Tibial artery (tissue), 4 donors: ENCODE measurements around the gene ODC1.

Experiments used
- DNase-seq, 2 donors: peaks; one replicate each; pipeline ENCODE4 v3.0.0-alpha.2; 2019
- H3K27ac ChIP-seq, 2 donors: fragments of 200-600 bp; sonication (generic) in 1 of 2; 1 replicate in 1 of 2; 2 replicates in 1 of 2; pipeline ENCODE4 v1.5.1; 2018 to 2019; ENCODE audit warnings: mild to moderate bottlenecking in 1 of 2
- H3K27me3 ChIP-seq, 2 donors: fragments of 200-600 bp; sonication (generic) in 1 of 2; one replicate each; pipeline versions ENCODE4 v1.5.1 to v1.6.0; 2016 to 2019
- H3K36me3 ChIP-seq, 3 donors: fragments of 200-600 bp; sonication (generic) in 2 of 3; one replicate each; pipeline ENCODE4 v1.5.1; 2016 to 2019; ENCODE audit warnings: mild to moderate bottlenecking in 2 of 3
- H3K4me1 ChIP-seq, 4 donors: fragments of 200-600 bp; sonication (generic) in 2 of 4; 1 replicate in 3 of 4; 2 replicates in 1 of 4; pipeline ENCODE4 v1.5.1; 2016 to 2019
- H3K4me3 ChIP-seq, 2 donors: fragments of 200-600 bp; sonication (generic) in 1 of 2; 1 replicate in 1 of 2; 2 replicates in 1 of 2; pipeline ENCODE4 v1.5.1; 2018 to 2019; ENCODE audit warnings: mild to moderate bottlenecking in 2 of 2
- H3K9me3 ChIP-seq, 3 donors: fragments of 200-600 bp; sonication (generic) in 1 of 3; one replicate each; pipeline ENCODE4 v1.5.1; 2016 to 2019
- intact Hi-C: fragments of 100-400 bp; cut with DNase I; formaldehyde crosslinking; loops from one replicate; pipeline ENCODE4 v1.15.0; 2023; ENCODE audit warnings: low total_unique reads
- TF ChIP-seq, protein P1 (sequence below), 2 experiments: fragments of 200-600 bp in 1 of 2; fragments of 450-650 bp in 1 of 2; IDR thresholded peaks; one replicate each; pipeline ENCODE4 v1.5.1; 2017 to 2019; ENCODE audit warnings: antibody characterized with exemption in 2 of 2, mild to moderate bottlenecking in 1 of 2, moderate library complexity in 1 of 2

Gene ODC1

DNA sequence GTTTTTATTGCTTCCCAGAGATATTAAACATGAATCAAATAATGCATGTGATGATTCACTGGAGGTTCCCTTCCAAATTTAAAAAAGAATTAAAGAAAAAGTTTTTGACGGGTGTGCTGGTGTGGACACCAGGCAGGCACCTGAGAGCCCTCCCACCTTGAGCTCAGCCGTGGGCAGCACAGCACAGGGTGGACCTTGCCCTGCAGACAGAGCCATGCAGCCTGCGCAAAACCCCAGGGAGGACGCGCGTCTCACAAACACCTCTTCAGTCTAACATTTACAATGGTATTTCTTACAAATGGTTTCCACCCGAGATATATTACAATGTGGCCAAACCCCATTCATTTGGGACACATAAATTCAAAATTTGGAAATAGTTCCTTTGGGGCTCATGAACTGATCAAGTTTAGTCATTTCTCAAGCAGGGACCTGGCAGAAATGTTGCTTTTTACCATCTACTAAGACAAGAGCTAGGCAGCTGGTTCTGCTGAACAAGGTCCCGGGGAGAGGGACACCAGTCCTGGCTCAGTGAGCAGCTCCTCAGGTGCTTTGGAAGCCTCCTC is 45.4 kb downstream of the ODC1 start:
- Histone ChIP-seq H3K9me3 (no peaks in the 10 kb centered on the region), H3K27me3 (no peaks in the 10 kb centered on the region), H3K4me3 (no peak overlapping the region), H3K4me1 (peaks cover 12 to 48% (median 37%) of the 10 kb centered on the region in 4 donors), H3K36me3 (no peaks in the 10 kb centered on the region), H3K27ac (no peak overlapping the region)
- no peak for DNase-seq
- TF ChIP-seq, protein P1, sequence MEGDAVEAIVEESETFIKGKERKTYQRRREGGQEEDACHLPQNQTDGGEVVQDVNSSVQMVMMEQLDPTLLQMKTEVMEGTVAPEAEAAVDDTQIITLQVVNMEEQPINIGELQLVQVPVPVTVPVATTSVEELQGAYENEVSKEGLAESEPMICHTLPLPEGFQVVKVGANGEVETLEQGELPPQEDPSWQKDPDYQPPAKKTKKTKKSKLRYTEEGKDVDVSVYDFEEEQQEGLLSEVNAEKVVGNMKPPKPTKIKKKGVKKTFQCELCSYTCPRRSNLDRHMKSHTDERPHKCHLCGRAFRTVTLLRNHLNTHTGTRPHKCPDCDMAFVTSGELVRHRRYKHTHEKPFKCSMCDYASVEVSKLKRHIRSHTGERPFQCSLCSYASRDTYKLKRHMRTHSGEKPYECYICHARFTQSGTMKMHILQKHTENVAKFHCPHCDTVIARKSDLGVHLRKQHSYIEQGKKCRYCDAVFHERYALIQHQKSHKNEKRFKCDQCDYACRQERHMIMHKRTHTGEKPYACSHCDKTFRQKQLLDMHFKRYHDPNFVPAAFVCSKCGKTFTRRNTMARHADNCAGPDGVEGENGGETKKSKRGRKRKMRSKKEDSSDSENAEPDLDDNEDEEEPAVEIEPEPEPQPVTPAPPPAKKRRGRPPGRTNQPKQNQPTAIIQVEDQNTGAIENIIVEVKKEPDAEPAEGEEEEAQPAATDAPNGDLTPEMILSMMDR (IDR thresholded peaks at IDR 0.05) = no peak
- intact Hi-C loops = no loop called here

DNA sequence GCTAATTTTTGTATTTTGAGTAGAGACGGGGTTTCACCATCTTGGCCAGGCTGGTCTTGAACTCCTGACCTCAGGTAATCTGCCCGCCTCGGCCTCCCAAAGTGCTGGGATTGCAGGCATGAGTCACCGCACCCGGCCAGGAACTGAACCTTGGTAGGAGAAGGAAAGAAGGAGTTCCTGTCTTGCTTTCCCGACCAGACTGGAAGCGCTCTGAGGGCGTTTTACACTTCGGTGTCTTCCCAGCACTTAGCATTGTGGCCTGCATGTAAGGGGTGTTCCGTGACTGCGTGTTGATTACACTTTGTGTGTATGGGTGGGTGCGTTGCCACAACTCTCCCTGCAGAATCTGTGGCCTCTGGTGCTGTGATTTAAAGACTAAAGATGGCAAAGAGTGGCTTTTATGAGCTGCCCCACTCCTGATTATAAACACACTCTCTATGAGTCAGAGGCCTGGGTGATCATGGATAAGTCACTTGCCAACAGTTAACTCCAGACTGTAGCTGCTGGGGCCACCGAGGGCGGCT is 46.0 kb downstream of the ODC1 start:
- no peaks in the 10 kb centered on the region for H3K36me3 ChIP-seq
- intact Hi-C loops = no loop called here
- no peak for DNase-seq
- H3K27ac ChIP-seq = no peak overlapping the region
- H3K27me3 ChIP-seq = no peaks in the 10 kb centered on the region
- peaks cover 12 to 42% (median 33%) of the 10 kb centered on the region in 4 donors for H3K4me1 ChIP-seq
- no peak overlapping the region for H3K4me3 ChIP-seq
- no peaks in the 10 kb centered on the region for H3K9me3 ChIP-seq
- TF ChIP-seq, protein P1 (IDR thresholded peaks at IDR 0.05) = no peak

DNA sequence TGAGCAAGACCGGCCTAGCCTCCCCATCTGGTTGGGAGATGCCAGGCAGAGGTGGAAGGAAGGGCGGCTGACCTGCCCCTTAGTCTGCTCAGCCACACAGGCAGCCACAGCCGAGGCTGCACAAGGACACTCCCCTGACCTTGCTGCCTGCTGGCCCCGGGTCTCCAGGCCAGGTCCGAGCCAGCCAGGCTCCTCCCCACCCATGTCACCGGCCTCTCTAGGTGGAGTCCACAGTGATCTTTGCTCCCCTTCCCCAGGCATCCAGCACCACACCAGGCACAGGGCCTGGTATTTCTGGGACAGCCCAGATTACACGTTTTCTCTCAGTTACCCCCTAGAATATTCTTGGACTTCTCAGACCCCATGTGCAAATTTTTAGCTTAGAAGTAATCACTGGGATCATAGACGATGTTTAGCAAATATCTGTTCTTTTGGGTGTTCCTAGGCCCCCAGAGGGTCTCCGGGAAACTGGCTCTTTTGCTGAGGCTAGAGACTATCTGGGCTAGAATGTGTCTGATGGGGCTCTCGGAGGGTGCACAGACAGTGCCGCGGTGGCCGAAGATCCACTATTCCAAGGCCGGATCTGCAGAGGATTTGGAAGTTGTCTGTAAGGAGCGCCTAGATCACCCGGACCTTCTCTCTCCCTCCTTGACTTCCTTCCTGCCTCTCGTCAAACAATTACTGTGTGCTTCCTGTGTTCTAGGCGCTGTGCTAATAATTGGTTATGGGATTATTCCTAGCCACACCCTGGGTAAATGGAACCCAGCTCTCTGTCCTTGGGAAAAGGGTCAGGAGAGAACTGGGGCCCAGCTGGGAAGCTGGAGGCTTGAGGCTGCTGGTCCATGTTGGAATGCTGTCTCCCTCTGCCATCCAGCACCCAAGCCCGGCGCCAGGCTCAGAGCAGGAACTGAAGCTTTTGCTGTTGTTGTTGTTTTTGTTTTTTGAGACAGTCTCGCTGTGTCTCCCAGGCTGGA is 46.9 kb downstream of the ODC1 start:
- Histone ChIP-seq H3K27me3 (no peaks in the 10 kb centered on the region), H3K4me1 (peaks cover 12 to 33% (median 26%) of the 10 kb centered on the region in 4 donors), H3K36me3 (no peaks in the 10 kb centered on the region), H3K27ac (no peak overlapping the region), H3K9me3 (no peaks in the 10 kb centered on the region), H3K4me3 (no peak overlapping the region)
- intact Hi-C loops = no loop called here
- TF ChIP-seq, protein P1 (IDR thresholded peaks at IDR 0.05) = no peak
- DNase-seq = no peak

DNA sequence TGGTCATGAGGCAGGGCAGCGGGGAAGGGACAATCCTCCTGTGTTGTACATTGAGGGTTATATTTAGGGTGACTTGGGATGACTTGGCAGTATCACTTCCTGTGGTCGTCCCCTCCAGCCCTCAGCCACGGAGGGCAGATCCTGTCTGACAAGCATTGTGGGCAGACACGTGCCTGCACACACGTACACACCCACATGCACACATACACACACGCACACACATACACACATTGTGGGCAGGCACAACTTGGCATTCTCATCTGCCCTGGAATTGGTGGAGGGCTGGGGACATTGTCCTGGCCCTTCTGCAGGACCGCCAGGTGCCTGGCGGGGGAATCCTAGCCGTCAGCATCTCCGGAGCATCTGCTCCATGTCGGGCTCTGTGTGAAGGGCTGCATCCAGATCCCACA is 47.6 kb downstream of the ODC1 start:
- TF ChIP-seq, protein P1 (IDR thresholded peaks at IDR 0.05) = no peak
- intact Hi-C loops = no loop called here
- Histone ChIP-seq H3K9me3 (no peaks in the 10 kb centered on the region), H3K36me3 (no peaks in the 10 kb centered on the region), H3K4me1 (peaks cover 8 to 26% (median 19%) of the 10 kb centered on the region in 4 donors), H3K27me3 (no peaks in the 10 kb centered on the region), H3K4me3 (no peak overlapping the region), H3K27ac (no peak overlapping the region)
- peak; percentile 61 to 74 for DNase-seq

DNA sequence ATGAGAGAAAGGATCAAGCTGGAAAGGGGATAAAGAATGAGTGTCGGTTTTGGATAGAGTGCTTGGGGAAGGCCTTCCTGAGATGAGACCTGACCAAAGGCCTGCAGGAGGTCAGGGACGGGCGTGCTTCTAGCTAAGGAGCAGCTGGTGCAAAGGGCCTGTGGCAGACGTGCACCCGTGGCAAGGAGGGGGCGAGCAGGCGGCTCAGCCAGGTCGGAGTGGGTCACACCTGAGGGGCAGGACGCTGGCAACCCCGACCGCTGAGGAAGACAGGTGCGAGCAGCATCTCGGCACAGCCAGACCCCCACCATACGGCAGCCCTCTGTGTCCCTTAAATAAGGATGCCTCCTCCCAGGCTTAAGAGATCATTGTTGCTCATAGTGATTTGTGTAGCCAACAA is 48.1 kb downstream of the ODC1 start:
- Histone ChIP-seq H3K27ac (no peak overlapping the region), H3K4me1 (peaks cover 7 to 20% (median 14%) of the 10 kb centered on the region in 4 donors), H3K36me3 (no peaks in the 10 kb centered on the region), H3K27me3 (no peaks in the 10 kb centered on the region), H3K9me3 (no peaks in the 10 kb centered on the region), H3K4me3 (no peak overlapping the region)
- TF ChIP-seq, protein P1 (IDR thresholded peaks at IDR 0.05) = no peak
- intact Hi-C loops = no loop called here
- DNase-seq = no peak
